Heart right ventricle (tissue), 16 donors: ENCODE measurements around the gene C6. TPM values are rescaled to one million over a fixed set of nuclear protein-coding genes. Genes with fewer than 3 reads are reported as not detected.
A peak's percentile ranks its signal among the peaks of the same experiment; 100 is the strongest.

Experiments
- ATAC-seq, 8 donors: fragments of 200-7000 bp; cut with Tn5 transposase; one replicate each; pipeline ENCODE4 v1.9.1; 2020; ENCODE audit warnings: mild to moderate bottlenecking in 8 of 8, moderate library complexity in 8 of 8, moderate number of reproducible peaks in 1 of 8
- DNase-seq, 2 donors: peaks; one replicate each; pipeline ENCODE4 v3.0.0-alpha.2; 2020
- H3K27ac ChIP-seq, 10 donors: fragments of 200-600 bp; sonication (generic) in 2 of 10; one replicate each; pipeline versions ENCODE4 v1.5.0 to v1.8.0; 2020 to 2022; ENCODE audit warnings: mild to moderate bottlenecking in 3 of 10
- H3K27me3 ChIP-seq, 7 donors: fragments of 200-600 bp; one replicate each; pipeline ENCODE4 v1.8.0; 2021 to 2022; ENCODE audit warnings: mild to moderate bottlenecking in 2 of 7
- H3K36me3 ChIP-seq, 9 donors: fragments of 200-600 bp; sonication (generic) in 1 of 9; one replicate each; pipeline versions ENCODE4 v1.5.0 to v1.8.0; 2020 to 2022; ENCODE audit warnings: mild to moderate bottlenecking in 2 of 9
- H3K4me1 ChIP-seq, 9 donors: fragments of 200-600 bp; sonication (generic) in 1 of 9; one replicate each; pipeline versions ENCODE4 v1.5.0 to v1.8.0; 2020 to 2022; ENCODE audit warnings: mild to moderate bottlenecking in 4 of 9
- H3K4me3 ChIP-seq, 10 donors: fragments of 200-600 bp; sonication (generic) in 2 of 10; one replicate each; pipeline versions ENCODE4 v1.5.0 to v1.8.0; 2020 to 2022; ENCODE audit warnings: mild to moderate bottlenecking in 7 of 10, moderate library complexity in 2 of 10
- H3K9me3 ChIP-seq, 11 donors: fragments of 200-600 bp in 10 of 11; sonication (generic) in 2 of 11; one replicate each; pipeline versions ENCODE4 v1.5.0 to v1.8.0; 2013 to 2022; ENCODE audit warnings: mild to moderate bottlenecking in 2 of 11, control low read depth in 1 of 11, moderate library complexity in 1 of 11
- WGBS, 2 donors: extraction: QIAGEN DNeasy Blood & Tissue Kit; methylation state at CpG; one replicate each; pipeline ENCODE4 v1.1.7; 2013; ENCODE audit warnings: inconsistent platforms in 1 of 2; 5-methylcytosine and 5-hydroxymethylcytosine counted together
- intact Hi-C, 10 donors: fragments of 100-400 bp; cut with DNase I; formaldehyde crosslinking; loops; one replicate each; pipeline versions ENCODE4 v1.11.1 to v1.14.2; 2022
- long read RNA-seq, 3 donors: library from polyadenylated mRNA; unstranded; transcript quantifications; one replicate each; pipeline ENCODE4 v2.0.0, GENCODE V29; 2020 to 2021
- polyA plus RNA-seq, 2 donors: library from polyadenylated mRNA; stranded (reverse); fragments of 200-250 nt; gene quantifications; one replicate each; pipeline ENCODE4 v1.2.3, GENCODE V29; 2013
- total RNA-seq, 10 donors: library from RNA; stranded (reverse); fragmentation: NEBNext Ultra II Directional in 3 of 10; extraction: Animal tissue kit (Norgen Biotek cat#: 25700) in 3 of 10; gene quantifications; one replicate each; pipeline versions ENCODE4 v1.2.1 to v1.2.4, GENCODE V29; 2021 to 2023
- TF ChIP-seq, protein P1 (sequence below), 9 donors: fragments of 200-600 bp; sonication (generic) in 2 of 9; IDR thresholded peaks; one replicate each; pipeline versions ENCODE4 v1.5.0 to v1.8.0; 2021 to 2022; ENCODE audit warnings: antibody characterized with exemption in 9 of 9, mild to moderate bottlenecking in 5 of 9, moderate library complexity in 1 of 9
- donor health status: Arrhythmogenic right ventricular cardiomyopathy.
- donor health status: ischemic (EF 13 %, LVEDD 7.1; RV severe dilation, severe dysfunction).
- donor health status: healthy with polysubstance abuse.
- donor health status: DM: no; HTN: yes; CAD: no.
- donor health status: DM: no; HTN: no; CAD: no.
- donor health status: ischemic (EF 25% LVEDD 6.9; RV normal size, moderate dysfunction).
- donor health status: ischemic (EF 25% LVEDD 5.7; RV mildly dilated, moderate dysfunction).
- donor health status: healthy.
- donor health status: DM: yes; HTN: yes; CAD: no.
- donor health status: Ischemic cardiomyopathy.
- donor health status: ischemic (EF 35%, LVEDD 5.7; RV mildly dilated, moderate dysfunction).
- donor health status: nonischemic (EF 11% LVEDD 7.7; RV severe dilation, severe dysfunction).
- donor health status: DM: yes; HTN: yes; CAD: no.
- donor health status: PGD.
- donor health status: ischemic (EF 29% LVEDD 5.4; RV normal size, mild dysfunction).
- donor health status: nonischemic (EF 23%, LVEDD 6.1; RV moderate dilation, normal function).

The C6 gene
- total RNA-seq: 100 to 1,000 TPM in 3 of 10 donors, 10 to 100 TPM in 7; 13.6 to 184 (median 55.6) TPM
- 10 to 100 TPM in 1 of 2 donors, 1 to 10 TPM in 1; 6.1 to 10.4 TPM for polyA plus RNA-seq
- long read RNA-seq, donor 1, transcript C6-202 (18 exons, 3,551 nt): major isoform, 27 of 43 reads
- long read RNA-seq, donor 1, partial matches to known transcripts: 13 of 43 reads
- long read RNA-seq, donor 1, other reads (novel, unspliced or antisense): 3 of 43 reads
- long read RNA-seq, donor 2, transcript C6-202 (18 exons, 3,551 nt): major isoform, 42 of 72 reads
- long read RNA-seq, donor 2, partial matches to known transcripts: 16 of 72 reads
- long read RNA-seq, donor 2, other reads (novel, unspliced or antisense): 11 of 72 reads
- long read RNA-seq, donor 3, transcript C6-202 (18 exons, 3,551 nt): major isoform, 108 of 191 reads
- long read RNA-seq, donor 3, partial matches to known transcripts: 52 of 191 reads
- long read RNA-seq, donor 3, other reads (novel, unspliced or antisense): 31 of 191 reads

DNA sequence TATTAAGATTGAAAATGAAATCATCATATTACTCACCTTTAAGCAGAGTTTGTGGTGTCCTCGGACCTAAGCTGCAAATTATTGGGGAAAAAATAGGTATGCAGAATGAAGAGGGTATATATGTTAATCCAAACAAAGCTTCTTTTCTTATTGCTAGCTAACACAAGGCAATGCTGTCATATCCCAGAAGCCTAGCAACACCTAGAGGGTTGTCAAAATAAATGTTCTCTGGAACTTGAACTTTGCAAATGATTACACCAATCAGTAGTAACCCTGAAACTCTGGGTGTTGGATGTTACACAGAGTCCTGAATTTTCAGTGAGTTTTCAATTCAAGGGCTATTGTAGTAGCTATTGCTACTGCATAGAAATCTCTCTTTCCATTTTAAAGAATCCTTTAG, at the start of gene C6:
Gene C6, minus strand, starts transcription at position 193 of the 400 bp plus-strand sequence. CDS start 10,302 bp downstream, outside the sequence.
- Histone ChIP-seq H3K4me3 (peak within 1 kb of the TSS in 9 of 10 donors; percentile 5 to 49 (median 25)), H3K36me3 (no peaks in the 10 kb centered on the region)

DNA sequence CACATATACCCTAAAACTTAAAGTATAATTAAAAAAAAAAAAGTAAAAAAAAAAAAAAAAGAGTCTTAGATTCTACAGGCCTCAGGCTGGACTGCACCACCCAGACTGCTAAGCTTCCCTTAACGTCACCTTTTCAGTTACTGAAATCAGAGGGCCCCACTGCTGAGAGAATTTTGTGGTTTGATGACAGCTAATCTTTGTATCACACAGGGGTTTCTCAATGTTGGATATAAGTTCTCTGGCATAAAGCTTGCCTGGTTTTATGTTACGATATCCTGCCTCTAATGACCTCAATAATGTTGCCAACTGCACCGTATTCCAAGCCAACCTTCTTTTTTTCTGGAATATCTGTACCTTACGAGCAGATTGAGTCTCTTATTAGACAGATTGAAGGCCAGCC, 43.1 kb upstream of the C6 start:
- intact Hi-C loops: no loop called here
- no peaks in the 10 kb centered on the region for H3K27me3 ChIP-seq
- TF ChIP-seq, protein P1, sequence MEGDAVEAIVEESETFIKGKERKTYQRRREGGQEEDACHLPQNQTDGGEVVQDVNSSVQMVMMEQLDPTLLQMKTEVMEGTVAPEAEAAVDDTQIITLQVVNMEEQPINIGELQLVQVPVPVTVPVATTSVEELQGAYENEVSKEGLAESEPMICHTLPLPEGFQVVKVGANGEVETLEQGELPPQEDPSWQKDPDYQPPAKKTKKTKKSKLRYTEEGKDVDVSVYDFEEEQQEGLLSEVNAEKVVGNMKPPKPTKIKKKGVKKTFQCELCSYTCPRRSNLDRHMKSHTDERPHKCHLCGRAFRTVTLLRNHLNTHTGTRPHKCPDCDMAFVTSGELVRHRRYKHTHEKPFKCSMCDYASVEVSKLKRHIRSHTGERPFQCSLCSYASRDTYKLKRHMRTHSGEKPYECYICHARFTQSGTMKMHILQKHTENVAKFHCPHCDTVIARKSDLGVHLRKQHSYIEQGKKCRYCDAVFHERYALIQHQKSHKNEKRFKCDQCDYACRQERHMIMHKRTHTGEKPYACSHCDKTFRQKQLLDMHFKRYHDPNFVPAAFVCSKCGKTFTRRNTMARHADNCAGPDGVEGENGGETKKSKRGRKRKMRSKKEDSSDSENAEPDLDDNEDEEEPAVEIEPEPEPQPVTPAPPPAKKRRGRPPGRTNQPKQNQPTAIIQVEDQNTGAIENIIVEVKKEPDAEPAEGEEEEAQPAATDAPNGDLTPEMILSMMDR (IDR thresholded peaks at IDR 0.05): no peak
- H3K4me1 ChIP-seq: no peaks in the 10 kb centered on the region
- H3K27ac ChIP-seq: no peak overlapping the region
- no peaks in the 10 kb centered on the region for H3K36me3 ChIP-seq
- H3K9me3 ChIP-seq: no peaks in the 10 kb centered on the region
- no peak for ATAC-seq
- no peak overlapping the region for H3K4me3 ChIP-seq
- 86% methylated on average over 4 of the region's 4 CpGs for WGBS, 2 donors
- DNase-seq: no peak

More for the DNA sequence above, at the start of gene C6:
- peak within 1 kb of the TSS in 4 of 10 donors; percentile 1 to 67 (median 15) for H3K27ac ChIP-seq
- intact Hi-C loops: no loop called here
- H3K9me3 ChIP-seq: peaks cover 0 to 9% (median 0%) of the 10 kb centered on the region in 11 donors
- TF ChIP-seq, protein P1 (IDR thresholded peaks at IDR 0.05): no peak
- WGBS, 2 donors: 62 to 80% methylated on average over 1 of the region's 1 CpG
- ATAC-seq (peak in 6 of 8 donors; percentile 62 to 98 (median 86)), DNase-seq (no peak)
- H3K4me1 ChIP-seq: peaks cover 0 to under 1% (median 0%) of the 10 kb centered on the region in 9 donors
- no peaks in the 10 kb centered on the region for H3K27me3 ChIP-seq

DNA sequence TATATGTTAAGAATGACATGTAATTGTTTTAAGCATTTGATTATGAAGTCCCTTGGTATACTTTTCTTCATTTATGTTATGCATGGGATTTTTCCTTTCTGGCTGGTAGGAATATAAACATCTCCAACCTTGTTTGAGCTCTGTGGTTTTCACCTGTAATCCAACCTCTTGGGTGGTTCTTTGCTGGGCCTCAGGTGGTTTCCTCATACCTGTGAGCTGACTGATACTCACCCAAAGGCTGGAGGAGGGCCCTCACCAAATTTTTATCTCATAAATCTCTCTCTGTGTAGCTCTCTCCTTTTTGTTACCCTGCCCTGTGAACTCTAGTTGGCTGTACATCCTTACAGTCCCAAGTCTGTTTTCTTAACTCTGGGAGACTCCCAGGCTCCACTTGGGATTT, 39.8 kb upstream of the C6 start:
- TF ChIP-seq, protein P1 (IDR thresholded peaks at IDR 0.05): no peak
- Histone ChIP-seq H3K27ac (no peak overlapping the region), H3K36me3 (no peaks in the 10 kb centered on the region), H3K27me3 (no peaks in the 10 kb centered on the region), H3K4me1 (no peaks in the 10 kb centered on the region), H3K4me3 (no peak overlapping the region), H3K9me3 (peaks cover 0 to 9% (median 0%) of the 10 kb centered on the region in 11 donors)
- intact Hi-C loops: no loop called here
- DNase-seq (no peak), ATAC-seq (no peak)

DNA sequence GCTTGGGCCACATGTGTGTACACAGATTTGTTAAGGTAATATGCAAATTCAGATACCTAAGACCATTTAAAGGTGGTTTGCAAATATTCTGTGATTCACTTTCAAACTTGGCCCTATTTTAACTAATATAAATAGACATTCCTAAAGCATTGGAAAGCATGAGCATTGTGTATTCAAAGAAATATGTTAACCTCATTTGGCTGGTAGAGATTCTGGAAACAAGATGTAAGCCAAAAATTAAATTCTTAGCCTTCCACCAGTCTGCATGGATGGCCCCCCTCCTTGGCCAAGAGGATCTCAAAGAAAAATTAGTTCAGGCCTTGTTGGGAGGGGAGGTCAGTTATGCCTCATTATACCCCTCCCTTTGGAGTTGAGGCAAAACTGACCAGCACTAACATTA, 38.7 kb upstream of the C6 start:
- DNase-seq (no peak), ATAC-seq (no peak)
- intact Hi-C loops: no loop called here
- Histone ChIP-seq H3K9me3 (peaks cover 0 to 10% (median 0%) of the 10 kb centered on the region in 11 donors), H3K27ac (no peak overlapping the region), H3K36me3 (no peaks in the 10 kb centered on the region), H3K4me1 (no peaks in the 10 kb centered on the region), H3K27me3 (no peaks in the 10 kb centered on the region), H3K4me3 (no peak overlapping the region)
- TF ChIP-seq, protein P1 (IDR thresholded peaks at IDR 0.05): no peak
